OCI-LY7 (cell line): ENCODE data around the gene C10orf90. TPM values are rescaled to one million over a fixed set of nuclear protein-coding genes. Genes with fewer than 3 reads are reported as not detected.

Experiments
- BruUV-seq: library from RNA; stranded (reverse); fragments of 400-500 nt; replicated peaks from 2 replicates; lab custom pipeline; 2021; lab: Mats Ljungman, UMichigan
- CTCF ChIA-PET: fragments of 300-600 bp; sonication (Branson Sonifier 250); formaldehyde crosslinking; loops from one replicate; lab custom pipeline; 2022; ENCODE audit warnings: antibody characterized with exemption; ENCODE audit not compliant: unreplicated experiment; lab: Charles Lee
- POLR2A ChIA-PET: fragments of 300-600 bp; sonication (Branson Sonifier 250); formaldehyde crosslinking; loops from one replicate; lab custom pipeline; 2022; ENCODE audit warnings: antibody characterized with exemption; lab: Charles Lee
- DNase-seq: peaks from one replicate; pipeline ENCODE4 v3.0.0-alpha.2; 2015; ENCODE audit warnings: low spot score
- H2AFZ ChIP-seq: fragments of 200-600 bp; sonication (generic), shearing (Covaris generic); 2 replicates; pipeline ENCODE4 v1.6.1; 2014; ENCODE audit warnings: mild to moderate bottlenecking, antibody characterized with exemption, low read length, moderate library complexity
- H3K27ac ChIP-seq: fragments of 200-600 bp; sonication (generic); 2 replicates; pipeline ENCODE4 v1.5.1; 2014; ENCODE audit warnings: mixed run types, low read depth, mild to moderate bottlenecking, moderate library complexity, low read length, inconsistent platforms; ENCODE audit not compliant: poor library complexity, severe bottlenecking
- H3K36me3 ChIP-seq: fragments of 200-600 bp; sonication (generic); 2 replicates; pipeline ENCODE4 v1.6.1; 2014; ENCODE audit warnings: mild to moderate bottlenecking, antibody characterized with exemption, low read length, moderate library complexity, mixed read lengths; ENCODE audit not compliant: insufficient read depth
- H3K4me1 ChIP-seq: fragments of 200-600 bp; sonication (generic); 2 replicates; pipeline ENCODE4 v1.5.1; 2014; ENCODE audit warnings: mild to moderate bottlenecking, low read length; ENCODE audit not compliant: insufficient read depth, poor library complexity, severe bottlenecking
- H3K4me2 ChIP-seq: fragments of 200-600 bp; sonication (generic); 2 replicates; pipeline ENCODE4 v1.6.1; 2014; ENCODE audit warnings: mild to moderate bottlenecking, low read length
- H3K4me3 ChIP-seq: fragments of 200-600 bp; sonication (generic); 2 replicates; pipeline ENCODE4 v1.5.1; 2014; ENCODE audit warnings: mild to moderate bottlenecking, low read depth, low read length; ENCODE audit not compliant: poor library complexity, severe bottlenecking
- H3K79me2 ChIP-seq: fragments of 200-600 bp; sonication (generic); 2 replicates; pipeline ENCODE4 v1.6.1; 2016; ENCODE audit warnings: low read depth, mild to moderate bottlenecking, low read length, moderate library complexity, mixed read lengths; ENCODE audit not compliant: insufficient read depth
- H3K9me2 ChIP-seq: fragments of 200-600 bp; sonication (generic); 2 replicates; pipeline ENCODE4 v1.6.1; 2016; ENCODE audit warnings: mild to moderate bottlenecking, low read length, mixed read lengths; ENCODE audit not compliant: insufficient read depth
- H3K9me3 ChIP-seq: fragments of 200-600 bp; sonication (generic); 2 replicates; pipeline ENCODE4 v1.6.1; 2014; ENCODE audit warnings: mild to moderate bottlenecking, mixed run types, low read length, mixed read lengths
- H4K20me1 ChIP-seq: fragments of 200-600 bp; sonication (generic); 2 replicates; pipeline ENCODE4 v1.6.1; 2014; ENCODE audit warnings: mild to moderate bottlenecking, antibody characterized with exemption, low read length, moderate library complexity, mixed read lengths; ENCODE audit not compliant: insufficient read depth
- EZH2phosphoT487 ChIP-seq: fragments of 200-600 bp; sonication (generic); IDR thresholded peaks from 2 replicates; pipeline ENCODE4 v1.6.1; 2018; ENCODE audit warnings: low read depth, borderline replicate concordance, mild to moderate bottlenecking, mixed run types, antibody characterized with exemption, low read length, moderate library complexity, mixed read lengths
- intact Hi-C: fragments of 100-400 bp; cut with micrococcal nuclease; formaldehyde crosslinking; loops from one replicate; pipeline ENCODE4 v1.10.0; 2022; ENCODE audit not compliant: unreplicated experiment
- total RNA-seq, 2 experiments: library from RNA; depleted of rRNA in 1 of 2; stranded (reverse); fragments of >200 nt in 1 of 2; shearing (Covaris generic) in 1 of 2; gene quantifications; 2 replicates each; pipeline ENCODE4 v1.2.3, GENCODE V29; 2014 to 2022
- TF ChIP-seq, protein P1 (sequence below): fragments of 200-600 bp; sonication (generic); conservative IDR thresholded peaks from 2 replicates; pipeline ENCODE4 v1.5.1; 2014; ENCODE audit warnings: mild to moderate bottlenecking, antibody characterized with exemption, low read length, moderate library complexity, mixed read lengths

The C10orf90 gene
- total RNA-seq, 2 experiments from 2014 or later = not detected

- no peak for DNase-seq
- Histone ChIP-seq H3K9me3 (no peaks in the 10 kb centered on the region), H3K36me3 (no peaks in the 10 kb centered on the region), H2AFZ (no peak overlapping the region), H3K4me2 (no peak overlapping the region), H3K27ac (no peak overlapping the region), H3K4me1 (no peaks in the 10 kb centered on the region), H4K20me1 (no peaks in the 10 kb centered on the region), H3K9me2 (no peaks in the 10 kb centered on the region), H3K4me3 (no peak overlapping the region), H3K79me2 (no peaks in the 10 kb centered on the region)
- intact Hi-C loops = no loop called here
- no peak for TF ChIP-seq EZH2phosphoT487
- TF ChIP-seq, protein P1, sequence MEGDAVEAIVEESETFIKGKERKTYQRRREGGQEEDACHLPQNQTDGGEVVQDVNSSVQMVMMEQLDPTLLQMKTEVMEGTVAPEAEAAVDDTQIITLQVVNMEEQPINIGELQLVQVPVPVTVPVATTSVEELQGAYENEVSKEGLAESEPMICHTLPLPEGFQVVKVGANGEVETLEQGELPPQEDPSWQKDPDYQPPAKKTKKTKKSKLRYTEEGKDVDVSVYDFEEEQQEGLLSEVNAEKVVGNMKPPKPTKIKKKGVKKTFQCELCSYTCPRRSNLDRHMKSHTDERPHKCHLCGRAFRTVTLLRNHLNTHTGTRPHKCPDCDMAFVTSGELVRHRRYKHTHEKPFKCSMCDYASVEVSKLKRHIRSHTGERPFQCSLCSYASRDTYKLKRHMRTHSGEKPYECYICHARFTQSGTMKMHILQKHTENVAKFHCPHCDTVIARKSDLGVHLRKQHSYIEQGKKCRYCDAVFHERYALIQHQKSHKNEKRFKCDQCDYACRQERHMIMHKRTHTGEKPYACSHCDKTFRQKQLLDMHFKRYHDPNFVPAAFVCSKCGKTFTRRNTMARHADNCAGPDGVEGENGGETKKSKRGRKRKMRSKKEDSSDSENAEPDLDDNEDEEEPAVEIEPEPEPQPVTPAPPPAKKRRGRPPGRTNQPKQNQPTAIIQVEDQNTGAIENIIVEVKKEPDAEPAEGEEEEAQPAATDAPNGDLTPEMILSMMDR = no peak
- POLR2A ChIA-PET = no interaction called here
- BruUV-seq = no TSS peak
- CTCF ChIA-PET = no interaction called here
Observed at GRCh38 chr10:126586128-126586527, 84.4 kb downstream of the C10orf90 start.

DNA sequence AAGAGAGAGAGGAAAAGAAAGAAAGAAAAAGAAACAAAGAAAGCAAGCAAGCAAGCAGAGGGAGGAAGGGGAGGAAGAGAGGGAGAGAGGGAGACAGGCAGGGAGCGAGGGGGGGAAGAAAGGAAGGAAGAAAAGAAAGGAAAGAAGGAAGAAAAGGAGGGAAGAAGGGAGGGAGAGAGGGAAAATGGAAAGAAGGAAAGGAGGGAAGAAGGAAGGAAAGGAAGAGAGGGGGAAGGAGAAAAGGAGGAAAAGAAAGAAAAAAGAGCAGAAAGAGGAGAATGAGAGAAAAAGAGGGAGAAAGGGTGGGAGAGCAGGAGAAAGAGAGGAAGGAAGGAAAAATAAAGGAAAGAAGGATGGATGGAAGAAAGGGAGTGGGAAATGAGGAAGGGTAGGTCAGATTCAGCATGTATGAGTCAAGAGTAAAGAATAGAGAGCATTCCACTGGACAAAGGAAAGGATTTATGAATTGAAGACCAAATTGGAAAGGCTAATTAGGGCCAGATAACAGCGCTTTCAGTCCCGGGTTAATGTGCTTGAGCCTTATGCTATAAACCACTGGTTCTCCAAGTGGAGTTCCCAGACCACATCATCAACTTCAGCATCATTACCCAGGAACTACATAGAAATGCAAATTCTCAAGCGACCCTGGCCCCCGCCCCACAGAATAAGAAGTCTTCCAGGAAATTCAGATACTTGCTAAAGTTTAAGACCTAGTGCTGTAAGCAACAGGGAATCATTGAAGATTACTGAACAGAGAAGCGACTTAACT lies 85.1 kb downstream of the C10orf90 start:
- no TSS peak for BruUV-seq
- Histone ChIP-seq H3K9me2 (no peaks in the 10 kb centered on the region), H3K36me3 (no peaks in the 10 kb centered on the region), H3K9me3 (no peaks in the 10 kb centered on the region), H3K79me2 (no peaks in the 10 kb centered on the region), H3K4me2 (no peak overlapping the region), H2AFZ (no peak overlapping the region), H3K4me1 (no peaks in the 10 kb centered on the region), H3K4me3 (no peak overlapping the region), H4K20me1 (no peaks in the 10 kb centered on the region), H3K27ac (no peak overlapping the region)
- intact Hi-C loops = no loop called here
- no peak for DNase-seq
- no peak for TF ChIP-seq EZH2phosphoT487
- TF ChIP-seq, protein P1 = no peak
- POLR2A ChIA-PET = no interaction called here
- CTCF ChIA-PET = no interaction called here

GRCh38 chr10:126584836-126585235 lies 85.7 kb downstream of the C10orf90 start:
- TF ChIP-seq, protein P1 = no peak
- TF ChIP-seq EZH2phosphoT487 = no peak
- H3K9me2 ChIP-seq = no peaks in the 10 kb centered on the region
- intact Hi-C loops = no loop called here
- no peak for DNase-seq
- ChIA-PET POLR2A (no interaction called here), CTCF (no interaction called here)
- H3K4me2 ChIP-seq = no peak overlapping the region
- H2AFZ ChIP-seq = no peak overlapping the region
- H3K27ac ChIP-seq = no peak overlapping the region
- H3K36me3 ChIP-seq = no peaks in the 10 kb centered on the region
- no peaks in the 10 kb centered on the region for H4K20me1 ChIP-seq
- no peaks in the 10 kb centered on the region for H3K4me1 ChIP-seq
- no TSS peak for BruUV-seq
- H3K9me3 ChIP-seq = no peaks in the 10 kb centered on the region
- no peaks in the 10 kb centered on the region for H3K79me2 ChIP-seq
- no peak overlapping the region for H3K4me3 ChIP-seq
